ENCODE data around the gene HSH2D. TPM values are rescaled to one million over a fixed set of nuclear protein-coding genes. Genes with fewer than 3 reads are reported as not detected.

Gene HSH2D
- total and polyA plus RNA-seq, 10 of the 15 experiments (the other 5 are each of a cell fraction or from before 2014, with no cell fraction given) = 22.0 to 145 (median 89.3) TPM

GRCh38 chr19:16188521-16188920 lies 45.0 kb downstream of the HSH2D start (continued):
- TF ChIP-seq BCLAF1 (IDR thresholded peaks at IDR 0.05) (no peak), BCL11A (IDR thresholded peaks at IDR 0.05; ENCODE audit: low read depth, low read length) (no peak), WRNIP1 (IDR thresholded peaks at IDR 0.05; ENCODE audit: borderline replicate concordance, low read depth, low read length) (no peak), ETV6 (conservative IDR thresholded peaks at IDR 0.05 in 1 of 2, IDR thresholded peaks at IDR 0.05 in 1 of 2; ENCODE audit: borderline replicate concordance in 1 of 2, low read depth in 1 of 2) (no peak), E2F8 (IDR thresholded peaks at IDR 0.05; ENCODE audit: low read depth, partially characterized antibody) (no peak), EGR1 (IDR thresholded peaks at IDR 0.05; ENCODE audit: borderline replicate concordance in 1 of 2, low read depth in 2 of 2, low read length in 2 of 2) (no peak), CEBPZ (IDR thresholded peaks at IDR 0.05; ENCODE audit: low read depth, low read length) (no peak), RELB (IDR thresholded peaks at IDR 0.05; ENCODE audit: low read depth) (no peak), ZNF274 (IDR thresholded peaks at IDR 0.05; ENCODE audit: insufficient read depth, insufficient read length) (no peak), SPI1 (IDR thresholded peaks at IDR 0.05; ENCODE audit: borderline replicate concordance, insufficient read depth, low read depth, low read length) (no peak)
